Right kidney (tissue), 9 donors: ENCODE measurements around the gene OVOL2.
A peak's percentile ranks its signal among the peaks of the same experiment; 100 is the strongest.
"Not testable (repeated sequence)": the region's sequence is repeated elsewhere in the genome, so short reads cannot be mapped to it uniquely, and the experiment has no call there.

Experiments used
- DNase-seq: peaks from one replicate; pipeline ENCODE4 v3.0.0-alpha.2; 2016
- long read RNA-seq, 8 donors: transcript quantifications; one replicate each; lab custom pipeline, GENCODE V29; 2026

OVOL2 gene
- long read RNA-seq, donor 1, partial matches to known transcripts = 7 of 8 reads
- long read RNA-seq, donor 1, other reads (novel, unspliced or antisense) = 0 of 8 reads
- long read RNA-seq, donor 2, partial matches to known transcripts = 0 of 2 reads
- long read RNA-seq, donor 2, other reads (novel, unspliced or antisense) = 0 of 2 reads
- long read RNA-seq, donor 3 = 0 reads
- long read RNA-seq, donor 4 = 0 reads
- long read RNA-seq, donor 5 = 0 reads
- long read RNA-seq, donor 6, partial matches to known transcripts = 28 of 34 reads
- long read RNA-seq, donor 6, other reads (novel, unspliced or antisense) = 6 of 34 reads
- long read RNA-seq, donor 7, partial matches to known transcripts = 61 of 70 reads
- long read RNA-seq, donor 7, other reads (novel, unspliced or antisense) = 9 of 70 reads
- long read RNA-seq, donor 8 = 0 reads

DNA sequence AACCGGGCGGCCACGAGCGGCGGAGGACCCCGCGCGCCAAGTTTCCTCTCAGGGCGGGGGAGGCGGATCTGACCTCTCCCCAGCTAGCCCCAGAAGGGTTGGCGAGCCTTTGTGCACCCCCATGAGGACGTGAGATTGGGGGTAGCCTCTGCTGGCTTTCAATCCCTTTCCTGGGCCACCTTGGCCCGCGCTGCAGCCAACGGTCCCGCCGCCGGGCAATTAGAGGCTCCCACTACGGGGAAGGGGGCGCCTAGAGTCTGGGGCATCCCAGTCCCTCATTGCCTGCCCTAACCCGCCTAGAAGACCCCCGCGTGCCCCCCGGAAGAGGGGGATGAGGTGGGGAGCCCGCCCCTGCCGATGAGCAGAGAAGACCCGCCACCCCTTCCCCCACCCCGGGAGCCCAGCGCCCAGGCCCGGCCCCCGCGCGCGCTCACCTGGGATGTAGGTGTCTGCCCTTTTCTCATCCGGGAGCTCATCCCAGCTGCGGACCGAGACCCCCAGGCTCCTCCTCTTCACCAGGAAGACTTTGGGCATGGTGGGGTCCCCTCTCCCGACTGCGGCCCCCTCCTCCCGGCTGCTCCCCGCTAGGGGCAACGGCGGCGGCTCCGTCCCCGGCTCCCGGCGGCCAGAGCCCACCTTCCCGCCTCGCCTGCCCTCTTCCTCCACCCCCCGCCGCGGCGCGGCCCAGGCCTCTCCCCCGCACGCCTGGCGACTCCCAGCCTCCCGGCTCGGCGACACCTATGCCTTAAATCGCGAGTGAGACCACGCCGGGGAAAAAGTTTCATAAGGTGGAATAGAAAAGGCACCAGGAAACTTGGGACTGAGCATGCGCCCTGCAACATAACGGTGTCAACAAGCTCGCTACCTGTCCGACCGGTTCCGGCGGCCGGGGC, at the start of gene OVOL2:
TSS of gene OVOL2 (minus strand) at position 816 of the 893 bp plus-strand sequence. CDS start at position 534, 282 bp downstream.
- DNase-seq = peak; percentile 60

DNA sequence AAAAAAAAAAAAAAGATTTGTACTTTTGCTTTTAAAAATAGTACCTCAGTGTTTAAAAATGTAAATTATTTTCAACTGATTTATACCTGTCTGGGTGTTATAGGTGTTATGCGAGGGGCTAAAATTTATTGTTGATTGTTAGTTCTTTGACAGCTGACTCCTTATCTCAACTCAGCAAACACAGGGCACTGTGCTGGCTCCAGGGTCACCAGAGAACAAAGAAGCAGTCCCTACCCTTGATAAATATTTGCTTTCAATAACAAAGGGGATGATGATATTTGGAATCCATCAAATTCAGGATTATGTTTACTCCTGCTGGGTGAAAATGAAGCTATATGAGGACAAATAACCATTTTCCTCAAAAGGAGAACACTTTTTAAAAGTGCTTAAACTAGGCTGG, 45.8 kb upstream of the OVOL2 start:
- DNase-seq = no peak

DNA sequence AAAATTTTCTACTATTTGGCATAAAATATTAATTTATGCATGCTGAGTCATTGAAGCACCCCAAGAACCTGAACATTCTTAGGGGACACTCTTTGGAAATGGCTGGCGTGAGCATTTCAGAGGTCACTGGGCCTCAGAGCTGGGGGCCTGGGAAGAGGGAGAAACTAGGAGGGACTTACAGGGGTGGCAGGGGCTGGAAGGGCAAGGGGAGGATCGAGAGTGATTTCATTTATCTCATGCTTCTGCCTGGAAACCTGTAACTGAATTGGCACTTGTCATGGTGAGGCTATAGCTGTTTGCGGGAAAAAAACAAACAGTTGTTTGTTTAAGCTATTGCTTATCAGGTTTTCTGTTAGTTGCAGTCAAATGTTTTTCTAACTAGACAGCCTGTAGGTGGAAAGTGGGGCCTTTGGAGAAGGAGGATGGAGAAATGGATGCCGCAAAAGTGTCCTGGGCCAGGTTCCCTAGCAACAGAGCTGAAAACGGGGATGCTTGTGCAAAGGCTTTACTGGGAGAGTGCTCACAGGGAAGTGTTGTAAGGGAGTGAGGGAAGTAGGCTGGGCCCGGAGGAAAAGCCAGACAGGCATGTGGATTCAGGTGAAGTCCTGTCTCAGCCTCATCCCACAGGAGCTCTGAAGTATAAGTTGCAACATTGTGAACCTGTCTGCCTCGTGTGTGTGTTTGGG, 43.6 kb upstream of the OVOL2 start:
- no peak for DNase-seq

GRCh38 chr20:18100569-18100968, 42.9 kb upstream of the OVOL2 start:
- not testable (repeated sequence) for DNase-seq

GRCh38 chr20:18094191-18094590, 36.5 kb upstream of the OVOL2 start:
- DNase-seq = no peak

DNA sequence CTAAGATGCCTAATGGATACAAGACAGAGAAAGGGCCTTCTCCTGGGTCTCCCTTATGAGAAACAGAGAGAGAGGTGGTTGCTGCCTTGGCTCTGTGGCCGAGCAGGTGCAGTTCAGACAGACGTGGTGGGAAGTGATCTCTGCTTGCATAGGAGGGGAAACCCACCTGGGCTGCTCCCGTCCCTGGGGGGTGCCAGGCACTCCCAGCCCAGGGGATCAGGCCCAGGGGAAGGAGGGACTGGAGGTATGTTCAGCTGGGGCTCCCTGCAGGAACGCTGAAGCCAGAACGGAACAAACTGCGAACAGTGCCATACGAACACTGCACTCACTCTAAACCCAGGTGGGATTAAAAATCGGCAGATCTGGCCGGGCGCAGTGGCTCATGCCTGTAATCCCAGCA, 35.7 kb upstream of the OVOL2 start:
- DNase-seq = no peak

DNA sequence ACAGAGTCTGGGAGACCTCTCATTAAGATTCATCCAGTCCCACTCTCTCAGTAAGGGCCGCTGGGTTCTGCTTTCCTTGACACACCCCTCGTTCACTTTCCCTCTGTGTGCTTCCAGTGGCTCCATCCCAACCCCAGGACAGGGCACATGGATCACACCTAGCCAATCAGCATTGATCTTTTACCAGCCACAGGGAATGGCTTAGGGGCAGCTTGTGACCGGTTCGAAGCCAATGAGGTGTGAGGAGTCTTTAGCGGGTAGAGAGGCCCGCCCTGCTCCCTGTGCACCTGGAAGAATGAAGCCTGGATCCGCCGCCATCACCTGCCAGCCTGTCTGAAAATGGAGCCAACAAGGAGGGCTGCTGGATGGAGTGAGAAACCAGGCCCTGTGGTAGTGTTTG, 35.2 kb upstream of the OVOL2 start:
- DNase-seq = no peak

- no peak for DNase-seq
Measured at GRCh38 chr20:18091623-18092022, 33.9 kb upstream of the OVOL2 start.

DNA sequence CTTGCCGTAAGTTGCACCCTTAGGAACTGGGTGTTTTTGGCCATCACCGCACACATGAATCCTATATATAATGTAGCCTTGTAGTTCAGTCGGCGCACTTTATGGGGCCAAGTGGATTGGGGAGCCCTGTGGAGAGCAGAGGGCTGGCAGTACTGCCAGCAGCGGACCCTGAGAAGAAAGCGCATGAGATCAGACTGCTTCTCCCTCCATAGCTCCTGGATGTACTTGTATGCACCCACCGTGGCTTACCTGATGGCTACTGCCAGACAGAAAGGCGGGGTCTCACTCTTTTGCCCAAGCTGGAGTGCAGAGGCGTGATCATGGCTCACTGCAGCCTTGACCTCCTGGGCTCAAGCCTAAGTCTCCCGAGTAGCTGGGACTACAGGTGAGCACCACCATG, 32.8 kb upstream of the OVOL2 start:
- no peak for DNase-seq

GRCh38 chr20:18090044-18090443, 32.3 kb upstream of the OVOL2 start:
- no peak for DNase-seq

DNA sequence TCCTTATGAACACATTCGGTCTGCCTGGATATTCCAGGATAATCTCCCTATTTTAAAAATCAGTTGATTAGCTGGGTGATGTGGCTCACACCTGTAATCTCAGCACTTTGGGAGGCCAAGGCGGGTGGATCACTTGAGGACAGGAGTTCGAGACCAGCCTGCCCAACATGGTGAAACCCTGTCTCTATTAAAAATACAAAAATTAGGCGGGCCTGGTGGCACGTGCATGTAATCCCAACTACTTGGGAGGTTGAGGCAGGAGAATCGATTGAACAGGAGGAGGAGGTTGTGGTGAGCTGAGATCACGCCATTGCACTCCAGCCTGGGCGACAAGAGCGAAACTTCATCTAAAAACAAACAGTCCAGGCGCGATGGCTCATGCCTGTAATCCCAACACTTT, 31.1 kb upstream of the OVOL2 start:
- not testable (repeated sequence) for DNase-seq

- DNase-seq = not testable (repeated sequence)
Measured at GRCh38 chr20:18088298-18088697, 30.6 kb upstream of the OVOL2 start.

GRCh38 chr20:18087054-18087453, 29.3 kb upstream of the OVOL2 start:
- DNase-seq = no peak

GRCh38 chr20:18080836-18081235, 23.1 kb upstream of the OVOL2 start:
- DNase-seq = not testable (repeated sequence)

- DNase-seq = no peak
Measured at GRCh38 chr20:18079756-18080353, 22.1 kb upstream of the OVOL2 start.

- no peak for DNase-seq
Measured at GRCh38 chr20:18077157-18077556, 19.4 kb upstream of the OVOL2 start.

GRCh38 chr20:18072532-18072931, 14.8 kb upstream of the OVOL2 start:
- no peak for DNase-seq

DNA sequence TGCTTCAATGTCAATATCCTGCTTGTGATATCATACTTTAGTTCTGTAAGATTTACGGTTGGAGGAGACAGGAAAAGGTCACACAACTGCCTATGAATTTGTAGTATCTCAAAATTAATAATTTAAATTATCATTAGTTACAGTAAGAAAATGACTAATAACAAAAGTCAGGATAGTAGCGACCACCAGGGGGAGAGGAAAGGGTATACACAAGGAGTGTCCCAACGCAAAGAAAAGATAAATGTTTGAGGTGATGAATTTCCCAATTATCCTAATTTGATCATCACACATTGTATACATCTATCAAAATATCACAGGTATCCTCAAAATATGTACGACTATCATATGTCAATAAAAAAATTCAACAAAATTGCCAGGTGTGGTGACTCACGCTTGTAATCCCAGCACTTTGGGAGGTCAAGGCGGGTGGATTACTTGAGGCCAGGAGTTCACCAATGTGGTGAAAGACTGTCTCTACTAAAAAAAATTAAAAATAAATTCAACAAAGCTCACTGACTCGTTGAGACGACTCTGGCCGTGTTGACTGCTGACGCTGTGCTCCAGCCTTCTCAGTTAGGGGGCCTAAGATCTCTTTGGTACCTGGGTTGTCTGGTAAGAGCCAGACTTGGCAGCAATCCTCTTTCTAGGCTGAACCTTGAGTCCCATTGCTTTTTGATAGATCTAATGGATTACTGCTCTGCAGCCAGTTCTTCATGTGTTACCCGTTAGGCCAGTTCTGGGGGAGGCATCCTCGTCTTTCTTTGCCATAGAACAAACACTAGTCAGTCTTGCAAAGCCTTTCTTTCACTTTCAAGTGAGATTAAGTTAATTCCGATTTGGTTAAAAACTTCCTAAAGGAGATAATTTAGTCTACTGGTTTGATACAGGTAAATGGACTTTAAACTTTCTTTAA, 9.0 kb upstream of the OVOL2 start:
- DNase-seq = no peak

- no peak for DNase-seq
Measured at GRCh38 chr20:18063676-18064075, 6.0 kb upstream of the OVOL2 start.

DNA sequence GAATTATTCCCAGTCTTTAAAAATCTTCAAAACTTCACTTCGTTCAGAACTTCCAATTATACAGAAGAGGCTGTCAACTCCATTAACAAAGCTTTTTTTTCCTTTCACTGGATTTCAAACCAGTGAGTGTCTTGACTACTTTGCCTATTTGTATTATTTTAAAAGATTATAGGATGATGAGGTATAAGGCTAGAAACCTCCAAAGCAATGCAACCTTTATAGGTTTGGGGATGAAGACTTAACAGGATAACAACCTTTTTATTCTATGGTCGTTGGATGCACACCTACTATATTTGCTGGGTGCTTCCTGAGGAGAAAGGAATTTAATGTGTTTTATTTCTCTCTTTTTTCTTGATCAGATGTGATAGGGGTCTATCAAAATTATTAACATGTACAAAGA, 1.9 kb upstream of the OVOL2 start:
- DNase-seq = no peak
